Mucosa of descending colon (tissue), 3 donors: ENCODE measurements around the gene ANP32A. TPM values are rescaled to one million over a fixed set of nuclear protein-coding genes. Genes with fewer than 3 reads are reported as not detected.
"Not testable (repeated sequence)": the region's sequence is repeated elsewhere in the genome, so short reads cannot be mapped to it uniquely, and the experiment has no call there.

Experiments used
- ATAC-seq: fragments of 200-7000 bp; cut with Tn5 transposase; one replicate; pipeline ENCODE4 v1.9.1; 2020; ENCODE audit warnings: mild to moderate bottlenecking, moderate library complexity
- DNase-seq, 3 donors: peaks; one replicate each; pipeline ENCODE4 v3.0.0-alpha.2; 2020
- H3K36me3 ChIP-seq: fragments of 200-600 bp; one replicate; pipeline ENCODE4 v1.8.0; 2021; ENCODE audit warnings: low read depth, mild to moderate bottlenecking
- H3K4me1 ChIP-seq: fragments of 200-600 bp; one replicate; pipeline ENCODE4 v1.8.0; 2021; ENCODE audit warnings: low read depth, mild to moderate bottlenecking
- H3K4me3 ChIP-seq: fragments of 200-600 bp; one replicate; pipeline ENCODE4 v1.8.0; 2021; ENCODE audit warnings: mild to moderate bottlenecking
- H3K9me3 ChIP-seq: fragments of 200-600 bp; one replicate; pipeline ENCODE4 v1.8.0; 2021; ENCODE audit warnings: mild to moderate bottlenecking
- CTCF ChIP-seq: fragments of 200-600 bp; IDR thresholded peaks from one replicate; pipeline ENCODE4 v1.8.0; 2022; ENCODE audit warnings: antibody characterized with exemption, mild to moderate bottlenecking
- intact Hi-C, 2 donors: fragments of 100-400 bp; cut with DNase I in 1 of 2; cut with micrococcal nuclease in 1 of 2; formaldehyde crosslinking; loops; one replicate each; pipeline versions ENCODE4 v1.11.0 to v1.11.1; 2022; cut with DNase I, micrococcal nuclease
- total RNA-seq, 3 donors: library from RNA; stranded (reverse); fragmentation: NEBNext Ultra II Directional in 2 of 3; extraction: Animal tissue kit (Norgen Biotek cat#: 25700) in 2 of 3; gene quantifications; one replicate each; pipeline versions ENCODE4 v1.2.1 to v1.2.4, GENCODE V29; 2021 to 2023
- donor health status: DM: no; HTN: no; CAD: no; lungs with moderate emphysema.
- donor health status: DM: no; HTN: no; CAD: no.
- donor health status: DM: no; HTN: yes; CAD: no.

The ANP32A gene
- total RNA-seq, 3 donors from 2014 or later, result 101 to 113 (median 109) TPM

- TF ChIP-seq CTCF, result no peak
- intact Hi-C loops, result no loop called here
- H3K4me3 ChIP-seq, result no peak overlapping the region
- H3K9me3 ChIP-seq, result no peaks in the 10 kb centered on the region
- no peak for ATAC-seq
- no peaks in the 10 kb centered on the region for H3K36me3 ChIP-seq
- DNase-seq, result no peak
- H3K4me1 ChIP-seq, result no peaks in the 10 kb centered on the region
Observed at GRCh38 chr15:68765602-68766368, 54.9 kb downstream of the ANP32A start.

- TF ChIP-seq CTCF, result no peak
- no peaks in the 10 kb centered on the region for H3K9me3 ChIP-seq
- intact Hi-C loops, result no loop called here
- no peak for DNase-seq
- no peak overlapping the region for H3K4me3 ChIP-seq
- H3K36me3 ChIP-seq, result no peaks in the 10 kb centered on the region
- no peak for ATAC-seq
- H3K4me1 ChIP-seq, result no peaks in the 10 kb centered on the region
Observed at GRCh38 chr15:68764090-68764489, 56.6 kb downstream of the ANP32A start.

GRCh38 chr15:68763063-68763462 lies 57.6 kb downstream of the ANP32A start:
- DNase-seq, result no peak
- no peak for ATAC-seq
- no peak for TF ChIP-seq CTCF
- Histone ChIP-seq H3K36me3 (no peaks in the 10 kb centered on the region), H3K4me1 (no peaks in the 10 kb centered on the region), H3K9me3 (no peaks in the 10 kb centered on the region), H3K4me3 (no peak overlapping the region)
- intact Hi-C loops, result no loop called here

GRCh38 chr15:68759982-68760579 lies 60.6 kb downstream of the ANP32A start:
- ATAC-seq, result not testable (repeated sequence)

GRCh38 chr15:68755731-68756130 lies 65.0 kb downstream of the ANP32A start:
- no peak overlapping the region for H3K4me3 ChIP-seq
- H3K9me3 ChIP-seq, result no peaks in the 10 kb centered on the region
- intact Hi-C loops, result no loop called here
- no peaks in the 10 kb centered on the region for H3K4me1 ChIP-seq
- ATAC-seq (no peak), DNase-seq (no peak)
- TF ChIP-seq CTCF, result no peak
- H3K36me3 ChIP-seq, result no peaks in the 10 kb centered on the region

More at GRCh38 chr15:68759982-68760579, 60.6 kb downstream of the ANP32A start:
- H3K36me3 ChIP-seq, intact Hi-C loops, DNase-seq, H3K4me1 ChIP-seq, H3K9me3 ChIP-seq, H3K4me3 ChIP-seq: not testable (repeated sequence)

GRCh38 chr15:68751622-68752021 lies 69.1 kb downstream of the ANP32A start:
- ATAC-seq, result no peak
- intact Hi-C loops, result no loop called here
- no peak for TF ChIP-seq CTCF
- Histone ChIP-seq H3K4me3 (no peak overlapping the region), H3K9me3 (no peaks in the 10 kb centered on the region), H3K4me1 (no peaks in the 10 kb centered on the region), H3K36me3 (no peaks in the 10 kb centered on the region)
- DNase-seq, result no peak
